ENCODE data around the gene NOTCH2. TPM values are rescaled to one million over a fixed set of nuclear protein-coding genes. Genes with fewer than 3 reads are reported as not detected.
"Not testable (repeated sequence)": the region's sequence is repeated elsewhere in the genome, so short reads cannot be mapped to it uniquely, and the experiment has no call there.

Gene NOTCH2
- 18.7 and 19.2 TPM in 2 replicates for polyA plus RNA-seq (2013)

DNA sequence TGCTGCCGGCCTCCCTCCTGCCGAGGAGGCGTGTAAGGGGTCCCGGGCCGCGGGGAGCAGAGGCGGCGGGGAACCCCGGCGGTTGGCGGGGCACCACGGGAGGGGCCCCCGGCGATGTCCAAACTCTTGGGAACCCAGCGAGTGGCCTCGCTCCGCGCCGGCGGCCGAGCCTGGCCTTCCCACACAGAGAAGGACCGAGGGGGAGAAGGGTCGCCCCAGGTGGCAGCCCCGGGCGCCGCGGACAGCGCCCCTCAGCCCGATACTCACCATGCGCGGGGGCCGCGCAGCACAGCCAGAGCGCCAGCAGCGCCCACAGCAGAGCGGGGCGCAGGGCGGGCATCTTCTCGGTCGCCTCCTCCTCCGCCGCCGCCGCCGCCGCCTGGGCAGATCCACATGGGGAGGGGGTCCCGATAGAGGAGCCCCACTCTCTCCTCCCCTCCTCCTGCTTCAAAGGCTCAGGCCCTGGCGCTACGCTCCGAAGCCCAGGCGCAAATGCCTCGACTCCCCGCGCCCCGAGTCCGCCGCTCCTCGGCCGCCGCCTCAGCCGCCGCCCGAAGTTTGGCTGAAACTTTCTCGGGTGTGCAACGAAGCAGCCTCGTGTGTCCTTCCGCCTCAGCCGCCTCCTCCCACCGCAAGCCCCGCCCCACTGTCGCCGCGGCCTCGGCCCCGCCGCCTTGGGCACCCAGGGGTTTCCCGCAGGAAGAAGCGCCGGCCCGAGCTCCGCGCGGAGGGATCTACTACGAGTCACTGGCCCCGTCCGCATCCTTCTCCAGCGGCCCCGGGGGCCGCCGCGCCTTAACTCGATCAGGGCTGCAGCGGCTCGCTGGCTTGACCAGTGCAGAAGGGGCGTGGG is at the start of gene NOTCH2:
TSS of gene NOTCH2 (minus strand) at position 596 of the 853 bp plus-strand sequence. CDS start at position 340, 256 bp downstream.
- Histone ChIP-seq H3K14ac (ENCODE audit: low read length) (peak within 1 kb of the TSS; percentile 56), H3K4me3 (ENCODE audit: low read depth, low read length) (peak within 1 kb of the TSS; percentile 75), H3K4me2 (ENCODE audit: low read length) (peak within 1 kb of the TSS; percentile 48), H2BK120ac (ENCODE audit: insufficient read depth, low read length, poor library complexity) (peak within 1 kb of the TSS; percentile 43), H4K8ac (ENCODE audit: low read depth, low read length) (peak within 1 kb of the TSS; percentile 54), H4K91ac (ENCODE audit: low read depth, low read length) (peak within 1 kb of the TSS; percentile 24), H4K12ac (ENCODE audit: low read depth, low read length) (peak within 1 kb of the TSS; percentile 62)
- H3K79me1 ChIP-seq (ENCODE audit: low read length); H3K27ac ChIP-seq (ENCODE audit: low read depth, low read length); H3K23ac ChIP-seq (ENCODE audit: low read length); H3K18ac ChIP-seq (ENCODE audit: low read length); H2BK12ac ChIP-seq (ENCODE audit: low read length); H3K27me3 ChIP-seq (ENCODE audit: insufficient read depth, low read length); H2AK5ac ChIP-seq (ENCODE audit: low read length); H3K79me2 ChIP-seq (ENCODE audit: control insufficient read depth, insufficient read depth, low read length, poor library complexity); H2BK5ac ChIP-seq (ENCODE audit: low read depth, low read length, poor library complexity); H2AFZ ChIP-seq (ENCODE audit: insufficient read depth, low read length, poor library complexity); H3K9ac ChIP-seq (ENCODE audit: low read length); H3K4me1 ChIP-seq (ENCODE audit: control insufficient read depth in 1 of 2, insufficient read depth in 2 of 2, low read length in 2 of 2); H3K9me3 ChIP-seq (ENCODE audit: insufficient read depth, low read depth, low read length); H3K4ac ChIP-seq (ENCODE audit: low read depth, low read length); H3K36me3 ChIP-seq (ENCODE audit: control insufficient read depth in 1 of 2, insufficient read depth in 2 of 2, low read length in 2 of 2): not testable (repeated sequence)
- no CpG with 5 or more reads among the region's 95 CpGs for WGBS (ENCODE audit: extremely low coverage, insufficient coverage, insufficient read length)
- DNase-seq: peak in 1 of 2 donors; percentile 12

- not testable (repeated sequence) for H3K14ac ChIP-seq (ENCODE audit: low read length); H3K27me3 ChIP-seq (ENCODE audit: insufficient read depth, low read length); H3K79me2 ChIP-seq (ENCODE audit: control insufficient read depth, insufficient read depth, low read length, poor library complexity); H3K4me2 ChIP-seq (ENCODE audit: low read length); H4K91ac ChIP-seq (ENCODE audit: low read depth, low read length); H3K4me1 ChIP-seq (ENCODE audit: control insufficient read depth in 1 of 2, insufficient read depth in 2 of 2, low read length in 2 of 2); DNase-seq; H4K8ac ChIP-seq (ENCODE audit: low read depth, low read length); H3K23ac ChIP-seq (ENCODE audit: low read length); H2AFZ ChIP-seq (ENCODE audit: insufficient read depth, low read length, poor library complexity); H2AK5ac ChIP-seq (ENCODE audit: low read length); H2BK12ac ChIP-seq (ENCODE audit: low read length); H4K12ac ChIP-seq (ENCODE audit: low read depth, low read length); H3K36me3 ChIP-seq (ENCODE audit: control insufficient read depth in 1 of 2, insufficient read depth in 2 of 2, low read length in 2 of 2); H3K18ac ChIP-seq (ENCODE audit: low read length); H2BK5ac ChIP-seq (ENCODE audit: low read depth, low read length, poor library complexity); H3K9me3 ChIP-seq (ENCODE audit: insufficient read depth, low read depth, low read length); H3K9ac ChIP-seq (ENCODE audit: low read length); H3K79me1 ChIP-seq (ENCODE audit: low read length); H2BK120ac ChIP-seq (ENCODE audit: insufficient read depth, low read length, poor library complexity); H3K4me3 ChIP-seq (ENCODE audit: low read depth, low read length); H3K4ac ChIP-seq (ENCODE audit: low read depth, low read length)
- no CpG with 5 or more reads among the region's 4 CpGs for WGBS (ENCODE audit: extremely low coverage, insufficient coverage, insufficient read length)
- peak overlapping the region; percentile 25 for H3K27ac ChIP-seq (ENCODE audit: low read depth, low read length)
These were observed 48.1 kb upstream of the NOTCH2 start for GRCh38 chr1:120117371-120118177.

DNA sequence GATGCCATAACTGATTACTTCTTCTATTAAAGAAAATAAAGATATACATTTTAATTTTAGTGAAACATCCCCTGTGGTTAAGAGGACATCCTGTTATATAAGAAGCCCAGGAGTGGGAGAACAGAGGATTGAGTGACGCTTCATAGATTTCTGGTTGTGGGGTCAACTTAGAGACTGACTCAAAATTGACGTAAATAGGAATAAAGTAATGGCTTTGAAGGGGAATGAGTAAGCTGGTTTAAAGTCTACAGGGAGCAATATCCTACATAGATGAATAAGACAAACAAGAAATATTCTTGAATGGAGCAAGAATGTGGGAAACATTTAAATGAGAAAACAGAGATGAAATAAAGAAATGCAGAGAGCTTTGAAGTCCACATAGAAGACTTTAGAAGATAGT is 46.6 kb upstream of the NOTCH2 start:
- not testable (repeated sequence) for H3K9me3 ChIP-seq (ENCODE audit: insufficient read depth, low read depth, low read length); H3K14ac ChIP-seq (ENCODE audit: low read length); H2BK5ac ChIP-seq (ENCODE audit: low read depth, low read length, poor library complexity); H3K4me2 ChIP-seq (ENCODE audit: low read length); H4K91ac ChIP-seq (ENCODE audit: low read depth, low read length); H3K18ac ChIP-seq (ENCODE audit: low read length); H3K27me3 ChIP-seq (ENCODE audit: insufficient read depth, low read length); H3K4ac ChIP-seq (ENCODE audit: low read depth, low read length); H2AK5ac ChIP-seq (ENCODE audit: low read length); H3K79me1 ChIP-seq (ENCODE audit: low read length); H3K4me3 ChIP-seq (ENCODE audit: low read depth, low read length); H3K9ac ChIP-seq (ENCODE audit: low read length); DNase-seq; H2BK120ac ChIP-seq (ENCODE audit: insufficient read depth, low read length, poor library complexity); H3K79me2 ChIP-seq (ENCODE audit: control insufficient read depth, insufficient read depth, low read length, poor library complexity); H3K36me3 ChIP-seq (ENCODE audit: control insufficient read depth in 1 of 2, insufficient read depth in 2 of 2, low read length in 2 of 2); H4K8ac ChIP-seq (ENCODE audit: low read depth, low read length); H3K27ac ChIP-seq (ENCODE audit: low read depth, low read length); H4K12ac ChIP-seq (ENCODE audit: low read depth, low read length); H3K23ac ChIP-seq (ENCODE audit: low read length); H3K4me1 ChIP-seq (ENCODE audit: control insufficient read depth in 1 of 2, insufficient read depth in 2 of 2, low read length in 2 of 2); H2AFZ ChIP-seq (ENCODE audit: insufficient read depth, low read length, poor library complexity); H2BK12ac ChIP-seq (ENCODE audit: low read length)
- no CpG with 5 or more reads among the region's 2 CpGs for WGBS (ENCODE audit: extremely low coverage, insufficient coverage, insufficient read length)

DNA sequence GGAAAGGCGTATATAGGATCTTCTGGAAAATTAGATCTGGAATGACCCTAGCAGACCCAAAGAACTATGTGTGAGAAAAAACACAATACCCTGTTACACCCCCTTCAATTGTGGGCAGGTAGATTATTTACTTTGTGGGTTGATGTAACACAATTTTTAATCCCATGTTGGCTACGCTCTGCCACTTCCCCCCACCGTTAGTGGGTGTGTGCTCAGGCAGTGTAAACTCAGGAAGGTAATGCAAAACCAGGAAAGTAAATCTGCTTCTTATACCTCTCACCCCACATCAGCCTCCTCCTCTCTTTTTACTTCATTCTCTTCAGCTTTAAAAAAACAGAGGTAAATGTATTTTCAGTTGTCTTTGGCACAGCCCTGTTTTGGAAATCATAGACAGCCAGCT is 43.7 kb upstream of the NOTCH2 start:
- not testable (repeated sequence) for H3K9me3 ChIP-seq (ENCODE audit: insufficient read depth, low read depth, low read length); H3K27me3 ChIP-seq (ENCODE audit: insufficient read depth, low read length); H3K27ac ChIP-seq (ENCODE audit: low read depth, low read length); H2BK12ac ChIP-seq (ENCODE audit: low read length); H3K4me3 ChIP-seq (ENCODE audit: low read depth, low read length); H4K12ac ChIP-seq (ENCODE audit: low read depth, low read length); H3K4ac ChIP-seq (ENCODE audit: low read depth, low read length); H3K4me2 ChIP-seq (ENCODE audit: low read length); H3K23ac ChIP-seq (ENCODE audit: low read length); H2BK5ac ChIP-seq (ENCODE audit: low read depth, low read length, poor library complexity); H3K18ac ChIP-seq (ENCODE audit: low read length); H3K4me1 ChIP-seq (ENCODE audit: control insufficient read depth in 1 of 2, insufficient read depth in 2 of 2, low read length in 2 of 2); H3K79me1 ChIP-seq (ENCODE audit: low read length); H4K91ac ChIP-seq (ENCODE audit: low read depth, low read length); H2AFZ ChIP-seq (ENCODE audit: insufficient read depth, low read length, poor library complexity); H3K9ac ChIP-seq (ENCODE audit: low read length); H2AK5ac ChIP-seq (ENCODE audit: low read length); H3K36me3 ChIP-seq (ENCODE audit: control insufficient read depth in 1 of 2, insufficient read depth in 2 of 2, low read length in 2 of 2); H3K14ac ChIP-seq (ENCODE audit: low read length); H3K79me2 ChIP-seq (ENCODE audit: control insufficient read depth, insufficient read depth, low read length, poor library complexity); H4K8ac ChIP-seq (ENCODE audit: low read depth, low read length); DNase-seq; H2BK120ac ChIP-seq (ENCODE audit: insufficient read depth, low read length, poor library complexity)
- no CpG with 5 or more reads among the region's 3 CpGs for WGBS (ENCODE audit: extremely low coverage, insufficient coverage, insufficient read length)

All from trophoblast cell (in vitro differentiated cells and primary cell).